WERI-Rb-1 (cell line): ENCODE data around the gene SFMBT2.

Source experiments
- DNase-seq: peaks from one replicate; pipeline ENCODE4 v3.0.0-alpha.2; 2020
- H3K27ac ChIP-seq: fragments of 250-450 bp; sonication (Bioruptor Pico); 2 replicates; pipeline ENCODE4 v1.5.1; 2020; ENCODE audit warnings: mild to moderate bottlenecking, moderate library complexity
- H3K27me3 ChIP-seq: fragments of 250-450 bp; sonication (Bioruptor Pico); 2 replicates; pipeline ENCODE4 v1.5.1; 2021; ENCODE audit warnings: mild to moderate bottlenecking, low read depth, moderate library complexity; ENCODE audit not compliant: insufficient read depth, severe bottlenecking
- H3K36me3 ChIP-seq: fragments of 250-450 bp; sonication (Bioruptor Pico); 2 replicates; pipeline ENCODE4 v1.5.1; 2020; ENCODE audit warnings: mild to moderate bottlenecking, moderate library complexity
- H3K4me3 ChIP-seq: 2 replicates; pipeline ENCODE4 v1.5.1; 2011; ENCODE audit warnings: low read depth, mild to moderate bottlenecking, control low read depth, low read length
- H3K9me3 ChIP-seq: fragments of 250-450 bp; sonication (Bioruptor Pico); 2 replicates; pipeline ENCODE4 v1.5.1; 2021; ENCODE audit warnings: mild to moderate bottlenecking, moderate library complexity; ENCODE audit not compliant: severe bottlenecking
- CTCF ChIP-seq: IDR thresholded peaks from 2 replicates; pipeline ENCODE4 v1.5.1; 2011; ENCODE audit warnings: low read depth, mild to moderate bottlenecking, control low read depth, inconsistent platforms, low read length

SFMBT2 gene

DNA sequence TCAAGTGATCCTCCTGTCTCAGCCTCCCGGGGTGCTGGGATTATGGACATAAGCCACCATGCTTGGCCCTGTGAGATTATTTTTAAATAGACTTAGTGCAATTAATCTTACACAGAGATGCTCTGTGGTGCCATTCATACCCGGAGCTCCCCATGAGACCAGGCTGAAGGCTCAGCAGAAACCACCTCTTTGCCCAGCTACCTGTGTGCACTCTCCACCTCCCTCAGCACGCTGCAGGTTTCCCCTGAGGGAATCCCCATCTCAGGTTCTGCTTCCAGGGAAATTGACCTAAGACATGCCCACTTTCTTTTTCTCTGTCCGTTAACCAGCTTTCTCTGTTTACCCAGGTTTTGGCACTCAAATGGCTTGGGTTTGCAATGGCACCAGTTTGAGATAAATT lies 260.5 kb downstream of the SFMBT2 start:
- Histone ChIP-seq H3K27ac (no peak overlapping the region), H3K9me3 (no peaks in the 10 kb centered on the region), H3K4me3 (no peak overlapping the region), H3K36me3 (no peaks in the 10 kb centered on the region), H3K27me3 (no peaks in the 10 kb centered on the region)
- no peak for DNase-seq
- TF ChIP-seq CTCF, result no peak

DNA sequence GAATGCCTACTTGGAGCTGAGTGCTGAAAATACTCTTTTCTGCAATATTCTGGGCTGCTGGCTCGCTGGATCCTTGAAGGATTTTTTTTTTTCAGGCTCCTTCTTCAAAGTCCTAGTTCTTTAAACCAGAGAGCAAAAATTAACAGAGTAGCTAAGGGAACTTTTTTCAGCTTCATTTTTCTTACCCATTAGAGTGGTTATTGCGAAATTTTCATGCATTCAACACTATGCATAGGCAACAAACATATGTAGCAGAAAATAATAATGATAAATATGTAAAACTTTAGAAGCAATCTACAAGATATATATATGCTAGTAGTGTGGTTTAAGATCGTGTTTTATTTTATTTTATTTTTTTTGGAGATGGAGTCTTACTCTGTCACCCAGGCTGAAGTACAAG lies 264.6 kb downstream of the SFMBT2 start:
- Histone ChIP-seq H3K27me3 (no peaks in the 10 kb centered on the region), H3K9me3 (no peaks in the 10 kb centered on the region), H3K27ac (no peak overlapping the region), H3K36me3 (no peaks in the 10 kb centered on the region), H3K4me3 (no peak overlapping the region)
- no peak for DNase-seq
- TF ChIP-seq CTCF, result no peak

- no peak overlapping the region for H3K4me3 ChIP-seq
- no peak overlapping the region for H3K27ac ChIP-seq
- no peak for DNase-seq
- H3K27me3 ChIP-seq, result no peaks in the 10 kb centered on the region
- TF ChIP-seq CTCF, result no peak
- H3K36me3 ChIP-seq, result no peaks in the 10 kb centered on the region
- no peaks in the 10 kb centered on the region for H3K9me3 ChIP-seq
Measured at GRCh38 chr10:7136016-7136415, 274.8 kb downstream of the SFMBT2 start.

GRCh38 chr10:7135188-7135587 lies 275.6 kb downstream of the SFMBT2 start:
- no peak overlapping the region for H3K27ac ChIP-seq
- TF ChIP-seq CTCF, result no peak
- H3K4me3 ChIP-seq, result no peak overlapping the region

DNA sequence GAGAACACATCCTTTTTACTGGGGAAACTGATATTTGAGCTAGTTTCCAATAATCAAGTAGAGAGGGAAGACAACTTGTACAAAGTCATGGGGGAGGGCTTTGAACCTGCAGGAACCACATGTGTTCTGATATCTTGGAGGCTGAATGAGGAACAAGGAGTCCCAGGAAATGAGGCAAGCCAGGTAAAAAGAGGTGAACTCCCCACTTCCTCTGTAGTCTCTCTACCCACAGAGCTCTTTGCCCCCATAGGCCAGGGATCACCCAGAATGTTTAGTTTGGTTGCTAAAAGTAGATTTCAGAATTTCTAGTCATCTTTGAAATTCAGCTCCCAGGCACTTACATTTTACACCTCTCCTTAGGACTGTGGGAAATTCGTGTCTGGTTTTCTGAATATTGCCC lies 276.4 kb downstream of the SFMBT2 start:
- no peak overlapping the region for H3K4me3 ChIP-seq
- H3K27ac ChIP-seq, result no peak overlapping the region
- H3K9me3 ChIP-seq, result no peaks in the 10 kb centered on the region
- H3K27me3 ChIP-seq, result no peaks in the 10 kb centered on the region
- no peak for TF ChIP-seq CTCF
- no peak for DNase-seq
- no peaks in the 10 kb centered on the region for H3K36me3 ChIP-seq

More at GRCh38 chr10:7135188-7135587, 275.6 kb downstream of the SFMBT2 start:
- no peak for DNase-seq
- Histone ChIP-seq H3K36me3 (no peaks in the 10 kb centered on the region), H3K9me3 (no peaks in the 10 kb centered on the region), H3K27me3 (no peaks in the 10 kb centered on the region)

DNA sequence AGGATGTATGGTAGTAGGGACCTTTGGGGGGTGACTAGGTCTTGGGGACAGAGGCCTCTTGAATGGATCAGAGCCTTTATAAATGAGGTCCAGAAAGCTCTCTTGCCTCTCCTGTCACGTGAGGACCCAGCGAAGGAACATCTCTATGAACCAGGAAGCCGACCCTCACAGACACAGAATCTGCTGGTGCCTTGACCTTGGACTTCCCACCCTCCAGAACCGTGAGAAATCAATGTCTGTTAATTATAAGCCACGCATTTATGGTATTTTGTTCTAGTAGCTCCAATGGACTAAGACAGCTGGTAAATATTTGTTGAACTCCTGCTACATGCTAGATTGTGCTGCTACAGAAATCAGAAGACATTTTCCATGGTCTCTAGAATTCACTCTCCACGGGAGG lies 276.9 kb downstream of the SFMBT2 start:
- no peaks in the 10 kb centered on the region for H3K27me3 ChIP-seq
- TF ChIP-seq CTCF, result no peak
- no peak overlapping the region for H3K27ac ChIP-seq
- DNase-seq, result no peak
- H3K4me3 ChIP-seq, result no peak overlapping the region
- H3K9me3 ChIP-seq, result no peaks in the 10 kb centered on the region
- no peaks in the 10 kb centered on the region for H3K36me3 ChIP-seq
